HCT116 (cell line): Measurements from ENCODE around the gene DNASE1L3. TPM values are rescaled to one million over a fixed set of nuclear protein-coding genes. Genes with fewer than 3 reads are reported as not detected.

Experiments
- ATAC-seq: fragments of 200-7000 bp; cut with Tn5 transposase; 2 replicates; pipeline ENCODE4 v1.9.1; 2020; ENCODE audit warnings: mild to moderate bottlenecking, moderate library complexity
- BruUV-seq: library from RNA; stranded (reverse); fragments of 400-500 nt; replicated peaks from 2 replicates; lab custom pipeline; 2021; lab: Mats Ljungman, UMichigan
- CTCF ChIA-PET: fragments of 300-600 bp; sonication (Branson Sonifier 250); formaldehyde crosslinking; loops from one replicate; lab custom pipeline; 2021; ENCODE audit warnings: antibody characterized with exemption; lab: Charles Lee
- POLR2A ChIA-PET: fragments of 300-600, 350-600 bp; sonication (Branson Sonifier 250); formaldehyde crosslinking; loops from one replicate; lab custom pipeline; 2021; ENCODE audit warnings: antibody characterized with exemption; lab: Charles Lee
- RAD21 ChIA-PET, 2 experiments: fragments of 300-600 bp; sonication (Branson Sonifier 250); formaldehyde crosslinking; loops; one replicate each; lab custom pipeline; 2023; ENCODE audit warnings: low total read pairs in 2 of 2; ENCODE audit not compliant: uncharacterized antibody in 2 of 2, unreplicated experiment in 2 of 2, low non-redundant PET in 1 of 2; lab: Charles Lee
- DNase-seq: peaks from one replicate; pipeline ENCODE4 v3.0.0-alpha.2; 2010; ENCODE audit warnings: low read depth, low spot score
- H2AFZ ChIP-seq: fragments of 200-600 bp; shearing (Covaris generic), sonication (generic); 2 replicates; pipeline ENCODE4 v1.6.1; 2017; ENCODE audit warnings: low read depth, mixed run types, mixed read lengths, antibody characterized with exemption, low read length; ENCODE audit not compliant: poor library complexity, severe bottlenecking
- H3K27ac ChIP-seq: 2 replicates; pipeline ENCODE4 v1.5.1; 2012; ENCODE audit warnings: low read depth, low read length
- H3K27me3 ChIP-seq: fragments of 200-600 bp; sonication (generic); 2 replicates; pipeline ENCODE4 v1.6.1; 2016; ENCODE audit warnings: mixed run types, low read length, mixed read lengths; ENCODE audit not compliant: insufficient read depth
- H3K36me3 ChIP-seq, 2 experiments: fragments of 200-500 bp in 1 of 2; fragments of 200-600 bp in 1 of 2; sonication (Bioruptor generic) in 1 of 2; sonication (generic) in 1 of 2; 2 replicates each; pipeline versions ENCODE4 v1.5.1 to v1.6.1; 2014 to 2016; ENCODE audit warnings: low read length in 2 of 2, inconsistent platforms in 1 of 2, mixed read lengths in 1 of 2, mixed run types in 1 of 2; ENCODE audit not compliant: insufficient read depth in 2 of 2, control insufficient read depth in 1 of 2
- H3K4me1 ChIP-seq, 2 experiments: fragments of 200-600 bp in 1 of 2; sonication (generic) in 1 of 2; 2 replicates each; pipeline versions ENCODE4 v1.5.1 to v1.6.1; 2012 to 2017; ENCODE audit warnings: low read length in 2 of 2, inconsistent platforms in 1 of 2, mild to moderate bottlenecking in 1 of 2, mixed read lengths in 1 of 2, mixed run types in 1 of 2, moderate library complexity in 1 of 2; ENCODE audit not compliant: insufficient read depth in 2 of 2, control insufficient read depth in 1 of 2
- H3K4me2 ChIP-seq: fragments of 200-600 bp; sonication (generic); 2 replicates; pipeline ENCODE4 v1.6.1; 2017; ENCODE audit warnings: mixed run types, low read length, mixed read lengths
- H3K4me3 ChIP-seq, 2 experiments: fragments of 200-600 bp in 1 of 2; sonication (generic) in 1 of 2; replicated peaks in 1 of 2; 2 replicates each; pipeline ENCODE4 v1.5.1; 2011 to 2016; ENCODE audit warnings: low read length in 2 of 2, control low read depth in 1 of 2, low read depth in 1 of 2, mild to moderate bottlenecking in 1 of 2, mixed read lengths in 1 of 2, mixed run types in 1 of 2
- H3K79me2 ChIP-seq: fragments of 200-600 bp; sonication (generic); 2 replicates; pipeline ENCODE4 v1.6.1; 2017; ENCODE audit warnings: mild to moderate bottlenecking, mixed run types, low read length, moderate library complexity, mixed read lengths; ENCODE audit not compliant: insufficient read depth
- H3K9ac ChIP-seq: fragments of 200-600 bp; sonication (generic); 2 replicates; pipeline ENCODE4 v1.6.1; 2016; ENCODE audit warnings: low read length, mixed read lengths
- H3K9me2 ChIP-seq: fragments of 200-600 bp; sonication (generic), shearing (Covaris generic); 2 replicates; pipeline ENCODE4 v1.6.1; 2017; ENCODE audit warnings: mixed run types, mild to moderate bottlenecking, moderate library complexity; ENCODE audit not compliant: insufficient read depth
- H3K9me3 ChIP-seq, 2 experiments: fragments of 200-500 bp in 1 of 2; fragments of 200-600 bp in 1 of 2; sonication (Bioruptor generic) in 1 of 2; sonication (generic) in 1 of 2; 2 replicates each; pipeline ENCODE4 v1.6.1; 2014 to 2017; ENCODE audit warnings: low read length in 2 of 2, mixed read lengths in 2 of 2, inconsistent platforms in 1 of 2, low read depth in 1 of 2, mild to moderate bottlenecking in 1 of 2, mixed run types in 1 of 2, moderate library complexity in 1 of 2; ENCODE audit not compliant: control insufficient read depth in 1 of 2, insufficient read depth in 1 of 2
- H4K20me1 ChIP-seq: fragments of 200-600 bp; sonication (generic), shearing (Covaris generic); 2 replicates; pipeline ENCODE4 v1.6.1; 2017; ENCODE audit warnings: mixed run types, mild to moderate bottlenecking, moderate library complexity; ENCODE audit not compliant: insufficient read depth
- CBX3 ChIP-seq: IDR thresholded peaks from 2 replicates; pipeline ENCODE4 v1.6.1; 2012; ENCODE audit warnings: low read depth
- EGR1 ChIP-seq: IDR thresholded peaks from 2 replicates; pipeline ENCODE4 v1.6.1; 2012; ENCODE audit warnings: low read depth
- ELF1 ChIP-seq: IDR thresholded peaks from 2 replicates; pipeline ENCODE4 v1.6.1; 2012; ENCODE audit warnings: low read depth, borderline replicate concordance
- EZH2 ChIP-seq: fragments of 200-600 bp; sonication (generic); IDR thresholded peaks from 2 replicates; pipeline ENCODE4 v1.6.1; 2017; ENCODE audit warnings: antibody characterized with exemption, mixed run types
- FOSL1 ChIP-seq: IDR thresholded peaks from 2 replicates; pipeline ENCODE4 v1.6.1; 2012; ENCODE audit warnings: low read depth
- JUND ChIP-seq: IDR thresholded peaks from 2 replicates; pipeline ENCODE4 v1.6.1; 2012
- POLR2A ChIP-seq: IDR thresholded peaks from 2 replicates; pipeline ENCODE4 v1.7.0; 2011; ENCODE audit warnings: borderline replicate concordance; ENCODE audit not compliant: insufficient read depth, insufficient read length; ENCODE audit errors: extremely low read depth
- POLR2AphosphoS5 ChIP-seq: IDR thresholded peaks from 2 replicates; pipeline ENCODE4 v1.6.1; 2011; ENCODE audit warnings: mild to moderate bottlenecking, low read depth, low read length, moderate library complexity
- RAD21 ChIP-seq: IDR thresholded peaks from 2 replicates; pipeline ENCODE4 v1.6.1; 2012; ENCODE audit warnings: low read depth, mild to moderate bottlenecking
- REST ChIP-seq: IDR thresholded peaks from 2 replicates; pipeline ENCODE4 v1.6.1; 2012; ENCODE audit warnings: low read depth
- SIN3A ChIP-seq: IDR thresholded peaks from 2 replicates; pipeline ENCODE4 v1.6.1; 2012; ENCODE audit warnings: low read depth
- SP1 ChIP-seq: IDR thresholded peaks from 2 replicates; pipeline ENCODE4 v1.6.1; 2012; ENCODE audit warnings: low read depth
- SRF ChIP-seq: IDR thresholded peaks from 2 replicates; pipeline ENCODE4 v1.6.1; 2012; ENCODE audit warnings: low read depth
- TCF7L2 ChIP-seq: IDR thresholded peaks from 2 replicates; pipeline ENCODE4 v1.7.0; 2011; ENCODE audit warnings: borderline replicate concordance, inconsistent platforms; ENCODE audit not compliant: insufficient read depth, insufficient read length; ENCODE audit errors: extremely low read depth
- YY1 ChIP-seq: IDR thresholded peaks from 2 replicates; pipeline ENCODE4 v1.6.1; 2011; ENCODE audit warnings: low read length, low read depth, moderate library complexity, mild to moderate bottlenecking; ENCODE audit not compliant: insufficient replicate concordance; ENCODE audit errors: extremely low read depth
- ZFX ChIP-seq: fragments of 450-650 bp; IDR thresholded peaks from 2 replicates; pipeline ENCODE4 v1.6.1; 2017
- ZNF274 ChIP-seq: fragments of 200-500 bp; sonication (Bioruptor generic); IDR thresholded peaks from 2 replicates; pipeline ENCODE4 v1.6.1; 2014; ENCODE audit warnings: mild to moderate bottlenecking, low read depth, low read length, inconsistent platforms
- intact Hi-C: fragments of 100-400 bp; cut with micrococcal nuclease; formaldehyde crosslinking; loops from 2 replicates; pipeline ENCODE4 v1.10.0; 2022
- total RNA-seq: library from RNA; stranded (reverse); gene quantifications from one replicate; pipeline ENCODE4 v1.2.1, GENCODE V29; 2021; ENCODE audit not compliant: unreplicated experiment
- TF ChIP-seq, protein P1 (sequence below), 3 experiments: fragments of 200-600 bp in 1 of 3; sonication (generic) in 1 of 3; IDR thresholded peaks in 2 of 3; conservative IDR thresholded peaks in 1 of 3; 2 replicates each; pipeline ENCODE4 v1.5.1; 2012 to 2017; ENCODE audit warnings: low read depth in 2 of 3, low read length in 2 of 3, antibody characterized with exemption in 1 of 3, borderline replicate concordance in 1 of 3, control low read depth in 1 of 3, mild to moderate bottlenecking in 1 of 3, mixed read lengths in 1 of 3, mixed run types in 1 of 3, moderate library complexity in 1 of 3; ENCODE audit not compliant: insufficient read depth in 1 of 3
- TF ChIP-seq, protein P2 (sequence below): IDR thresholded peaks from 2 replicates; pipeline ENCODE4 v1.6.1; 2011; ENCODE audit warnings: mild to moderate bottlenecking, low read length, moderate library complexity; ENCODE audit not compliant: insufficient replicate concordance; ENCODE audit errors: extremely low read depth
- TF ChIP-seq, protein P3 (sequence below): IDR thresholded peaks from 2 replicates; pipeline ENCODE4 v1.6.1; 2012

Gene DNASE1L3
- total RNA-seq, 1 experiment from 2014 or later: not detected

- Histone ChIP-seq H3K9ac (no peak overlapping the region), H3K4me2 (no peak overlapping the region), H3K9me3 (no peaks in the 10 kb centered on the region), H3K27me3 (no peaks in the 10 kb centered on the region), H2AFZ (no peak overlapping the region), H3K4me3 (no peak overlapping the region), H4K20me1 (no peaks in the 10 kb centered on the region), H3K36me3 (peaks cover 26 to 47% of the 10 kb centered on the region in 2 experiments)
- RAD21 ChIA-PET: no interaction called here
- CTCF ChIA-PET: no interaction called here
- DNase-seq: no peak
- intact Hi-C loops: no loop called here
- no TSS peak for BruUV-seq
- ATAC-seq: no peak
- POLR2A ChIA-PET: no interaction called here
- no peak for TF ChIP-seq REST
- no peak for TF ChIP-seq TCF7L2
- no peak for TF ChIP-seq RAD21
- TF ChIP-seq, protein P1, sequence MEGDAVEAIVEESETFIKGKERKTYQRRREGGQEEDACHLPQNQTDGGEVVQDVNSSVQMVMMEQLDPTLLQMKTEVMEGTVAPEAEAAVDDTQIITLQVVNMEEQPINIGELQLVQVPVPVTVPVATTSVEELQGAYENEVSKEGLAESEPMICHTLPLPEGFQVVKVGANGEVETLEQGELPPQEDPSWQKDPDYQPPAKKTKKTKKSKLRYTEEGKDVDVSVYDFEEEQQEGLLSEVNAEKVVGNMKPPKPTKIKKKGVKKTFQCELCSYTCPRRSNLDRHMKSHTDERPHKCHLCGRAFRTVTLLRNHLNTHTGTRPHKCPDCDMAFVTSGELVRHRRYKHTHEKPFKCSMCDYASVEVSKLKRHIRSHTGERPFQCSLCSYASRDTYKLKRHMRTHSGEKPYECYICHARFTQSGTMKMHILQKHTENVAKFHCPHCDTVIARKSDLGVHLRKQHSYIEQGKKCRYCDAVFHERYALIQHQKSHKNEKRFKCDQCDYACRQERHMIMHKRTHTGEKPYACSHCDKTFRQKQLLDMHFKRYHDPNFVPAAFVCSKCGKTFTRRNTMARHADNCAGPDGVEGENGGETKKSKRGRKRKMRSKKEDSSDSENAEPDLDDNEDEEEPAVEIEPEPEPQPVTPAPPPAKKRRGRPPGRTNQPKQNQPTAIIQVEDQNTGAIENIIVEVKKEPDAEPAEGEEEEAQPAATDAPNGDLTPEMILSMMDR (IDR thresholded peaks at IDR 0.05 in 2 of 3, conservative IDR thresholded peaks at IDR 0.05 in 1 of 3; ENCODE audit: borderline replicate concordance in 1 of 3, insufficient read depth in 1 of 3, low read depth in 2 of 3, low read length in 2 of 3): no peak
- TF ChIP-seq ZFX: no peak
- no peak for TF ChIP-seq EGR1
- no peak for TF ChIP-seq YY1
- TF ChIP-seq, protein P2, sequence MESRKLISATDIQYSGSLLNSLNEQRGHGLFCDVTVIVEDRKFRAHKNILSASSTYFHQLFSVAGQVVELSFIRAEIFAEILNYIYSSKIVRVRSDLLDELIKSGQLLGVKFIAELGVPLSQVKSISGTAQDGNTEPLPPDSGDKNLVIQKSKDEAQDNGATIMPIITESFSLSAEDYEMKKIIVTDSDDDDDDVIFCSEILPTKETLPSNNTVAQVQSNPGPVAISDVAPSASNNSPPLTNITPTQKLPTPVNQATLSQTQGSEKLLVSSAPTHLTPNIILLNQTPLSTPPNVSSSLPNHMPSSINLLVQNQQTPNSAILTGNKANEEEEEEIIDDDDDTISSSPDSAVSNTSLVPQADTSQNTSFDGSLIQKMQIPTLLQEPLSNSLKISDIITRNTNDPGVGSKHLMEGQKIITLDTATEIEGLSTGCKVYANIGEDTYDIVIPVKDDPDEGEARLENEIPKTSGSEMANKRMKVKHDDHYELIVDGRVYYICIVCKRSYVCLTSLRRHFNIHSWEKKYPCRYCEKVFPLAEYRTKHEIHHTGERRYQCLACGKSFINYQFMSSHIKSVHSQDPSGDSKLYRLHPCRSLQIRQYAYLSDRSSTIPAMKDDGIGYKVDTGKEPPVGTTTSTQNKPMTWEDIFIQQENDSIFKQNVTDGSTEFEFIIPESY: no peak
- TF ChIP-seq SRF: no peak
- TF ChIP-seq FOSL1: no peak
- TF ChIP-seq JUND: no peak
- TF ChIP-seq ELF1: no peak
- TF ChIP-seq ZNF274: no peak
- no peak for TF ChIP-seq POLR2AphosphoS5
- TF ChIP-seq, protein P3, sequence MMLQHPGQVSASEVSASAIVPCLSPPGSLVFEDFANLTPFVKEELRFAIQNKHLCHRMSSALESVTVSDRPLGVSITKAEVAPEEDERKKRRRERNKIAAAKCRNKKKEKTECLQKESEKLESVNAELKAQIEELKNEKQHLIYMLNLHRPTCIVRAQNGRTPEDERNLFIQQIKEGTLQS: no peak
- no peak for TF ChIP-seq EZH2
- no peak for TF ChIP-seq POLR2A
- TF ChIP-seq CBX3: no peak
- no peak for TF ChIP-seq SP1
- no peak for TF ChIP-seq SIN3A
- TF ChIP-seq, all 23 proteins: peak for 0
- H3K79me2 ChIP-seq: no peaks in the 10 kb centered on the region
- no peaks in the 10 kb centered on the region for H3K4me1 ChIP-seq
- H3K27ac ChIP-seq: no peak overlapping the region
- no peaks in the 10 kb centered on the region for H3K9me2 ChIP-seq
Observed at GRCh38 chr3:58150130-58150809, 60.5 kb downstream of the DNASE1L3 start.
